Ishikawa (cell line): Measurements from ENCODE around the gene PDE6B.

Experiments
- CEBPB ChIP-seq: IDR thresholded peaks from 2 replicates; pipeline ENCODE4 v1.6.1; 2012
- EP300 ChIP-seq: IDR thresholded peaks from 2 replicates; pipeline ENCODE4 v1.6.1; 2012; ENCODE audit warnings: borderline replicate concordance
- MAX ChIP-seq: IDR thresholded peaks from 2 replicates; pipeline ENCODE4 v1.6.1; 2012

DNA sequence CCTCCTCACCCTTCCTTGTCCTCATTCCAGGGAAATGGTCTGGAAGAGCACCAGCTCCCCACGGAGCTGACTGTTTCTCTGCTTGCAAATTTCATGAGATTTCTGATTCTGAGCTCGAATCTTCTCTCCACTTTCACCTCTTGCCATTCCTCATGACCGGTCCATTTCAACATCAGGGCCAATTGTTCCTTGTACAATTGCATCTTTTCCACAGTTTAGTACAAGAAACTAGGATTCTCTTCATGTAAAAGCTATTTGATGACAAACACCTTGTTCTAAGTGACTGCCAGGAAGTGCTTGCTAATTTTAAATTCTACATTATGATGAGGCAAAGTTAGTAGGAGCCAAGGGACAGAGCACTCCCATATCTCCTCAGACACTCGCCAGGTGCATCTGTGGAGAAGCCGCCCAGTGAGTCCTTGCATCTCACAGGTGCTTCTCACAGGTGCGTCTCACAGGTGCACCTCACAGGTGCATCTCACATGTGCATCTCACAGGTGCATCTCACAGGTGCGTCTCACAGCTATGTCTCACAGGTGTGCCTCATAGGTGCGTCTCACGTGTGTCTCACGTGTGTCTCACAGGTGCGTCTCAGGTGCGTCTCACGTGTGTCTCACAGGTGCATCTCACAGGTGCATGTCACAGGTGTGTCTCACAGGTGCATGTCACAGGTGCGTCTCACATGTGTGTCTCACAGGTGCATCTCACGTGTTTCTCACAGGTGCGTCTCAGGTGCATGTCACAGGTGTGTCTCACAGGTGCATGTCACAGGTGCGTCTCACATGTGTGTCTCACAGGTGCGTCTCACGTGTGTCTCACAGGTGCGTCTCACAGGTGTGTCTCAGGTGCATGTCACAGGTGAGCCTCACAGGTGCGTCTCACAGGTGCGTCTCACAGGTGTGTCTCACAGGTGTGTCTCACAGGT lies 3.0 kb upstream of the PDE6B start:
- TF ChIP-seq EP300 = no peak
- no peak for TF ChIP-seq MAX
- no peak for TF ChIP-seq CEBPB
